H1 (cell line): ENCODE results near the gene FHIT. TPM values are rescaled to one million over a fixed set of nuclear protein-coding genes. Genes with fewer than 3 reads are reported as not detected.

Source experiments
- CTCF ChIA-PET: fragments of 300-600 bp; sonication (Branson Sonifier 250); formaldehyde crosslinking; loops from one replicate; lab custom pipeline; 2021; ENCODE audit not compliant: partially characterized antibody; lab: Charles Lee
- POLR2A ChIA-PET: fragments of 300-600 bp; sonication (Branson Sonifier 250); formaldehyde crosslinking; loops from one replicate; lab custom pipeline; 2021; ENCODE audit warnings: inconsistent platforms; ENCODE audit not compliant: partially characterized antibody; lab: Charles Lee
- DNase-seq, 2 experiments: peaks; one replicate each; pipeline versions ENCODE4 v3.0.0 to v3.0.0-alpha.2; 2010 to 2022; ENCODE audit warnings: low spot score in 2 of 2, low read depth in 1 of 2, mixed read lengths in 1 of 2
- FAIRE-seq: peaks from 2 replicates; lab custom pipeline; 2011; peaks lifted over from hg19 to GRCh38; lab: Jason Lieb, UNC
- H2AFZ ChIP-seq: 2 replicates; pipeline ENCODE4 v1.8.1; 2012; ENCODE audit warnings: low read length, inconsistent platforms
- H2AK5ac ChIP-seq: 2 replicates; pipeline ENCODE4 v1.6.1; 2013; ENCODE audit warnings: low read depth, low read length
- H2BK120ac ChIP-seq: replicated peaks from 2 replicates; pipeline ENCODE3; 2013; ENCODE audit warnings: low read depth, low read length, inconsistent platforms
- H2BK12ac ChIP-seq: 2 replicates; pipeline ENCODE4 v1.6.1; 2013; ENCODE audit warnings: low read depth, low read length
- H2BK15ac ChIP-seq: 2 replicates; pipeline ENCODE4 v1.6.1; 2013; ENCODE audit warnings: low read length
- H2BK20ac ChIP-seq: 2 replicates; pipeline ENCODE4 v1.6.1; 2013; ENCODE audit warnings: low read length
- H2BK5ac ChIP-seq: 2 replicates; pipeline ENCODE4 v1.6.1; 2013; ENCODE audit warnings: low read depth, low read length
- H3K14ac ChIP-seq: 2 replicates; pipeline ENCODE4 v1.6.1; 2013; ENCODE audit warnings: inconsistent platforms; ENCODE audit not compliant: insufficient read length
- H3K18ac ChIP-seq: 2 replicates; pipeline ENCODE4 v1.6.1; 2013; ENCODE audit warnings: low read length; ENCODE audit errors: extremely low read depth
- H3K23ac ChIP-seq: 2 replicates; pipeline ENCODE4 v1.6.1; 2013; ENCODE audit warnings: inconsistent platforms; ENCODE audit not compliant: insufficient read length
- H3K23me2 ChIP-seq: 2 replicates; pipeline ENCODE4 v1.6.1; 2013; ENCODE audit warnings: low read depth, low read length
- H3K27ac ChIP-seq: 2 replicates; pipeline ENCODE4 v1.6.1; 2011; ENCODE audit warnings: low read depth, low read length, inconsistent platforms
- H3K27me3 ChIP-seq, 4 experiments: replicated peaks in 1 of 4; 1 replicate in 1 of 4; 2 replicates in 3 of 4; pipeline versions ENCODE4 v1.6.1 to v1.8.1; 2011 to 2013; ENCODE audit warnings: low read length in 3 of 4, mild to moderate bottlenecking in 3 of 4, inconsistent platforms in 2 of 4, mixed read lengths in 2 of 4, moderate library complexity in 1 of 4; ENCODE audit not compliant: control insufficient read depth in 3 of 4, insufficient read depth in 3 of 4; ENCODE audit errors: extremely low read depth in 1 of 4
- H3K36me3 ChIP-seq, 4 experiments: 2 replicates each; pipeline versions ENCODE4 v1.6.1 to v1.8.1; 2011 to 2013; ENCODE audit warnings: mild to moderate bottlenecking in 4 of 4, low read length in 3 of 4, moderate library complexity in 2 of 4, control low read depth in 1 of 4, inconsistent platforms in 1 of 4; ENCODE audit not compliant: insufficient read depth in 4 of 4, control insufficient read depth in 2 of 4
- H3K4ac ChIP-seq: replicated peaks from 2 replicates; pipeline ENCODE3; 2013; ENCODE audit warnings: low read length, low read depth, mixed read lengths, inconsistent platforms; ENCODE audit not compliant: insufficient read length
- H3K4me1 ChIP-seq, 4 experiments: replicated peaks in 1 of 4; 1 replicate in 1 of 4; 2 replicates in 3 of 4; pipeline versions ENCODE4 v1.6.1 to v1.8.1; 2011 to 2013; ENCODE audit warnings: low read length in 3 of 4, inconsistent platforms in 2 of 4, mixed read lengths in 1 of 4; ENCODE audit not compliant: insufficient read depth in 4 of 4, control insufficient read depth in 3 of 4
- H3K4me2 ChIP-seq, 2 experiments: 2 replicates each; pipeline versions ENCODE4 v1.6.1 to v1.8.1; 2011 to 2013; ENCODE audit warnings: low read depth in 2 of 2, low read length in 2 of 2, control low read depth in 1 of 2, inconsistent platforms in 1 of 2, mild to moderate bottlenecking in 1 of 2; ENCODE audit not compliant: insufficient read depth in 1 of 2
- H3K4me3 ChIP-seq, 4 experiments: fragments of 200-600, 300-600 bp in 1 of 4; sonication (generic), shearing (Covaris generic), sonication (Bioruptor Twin) in 1 of 4; 2 replicates each; pipeline versions ENCODE4 v1.5.1 to v1.8.1; 2011 to 2016; ENCODE audit warnings: low read length in 4 of 4, low read depth in 3 of 4, control low read depth in 2 of 4, inconsistent platforms in 2 of 4, mild to moderate bottlenecking in 2 of 4, mixed read lengths in 1 of 4, moderate library complexity in 1 of 4; ENCODE audit not compliant: insufficient read depth in 2 of 4; ENCODE audit errors: extremely low read depth in 1 of 4
- H3K56ac ChIP-seq: replicated peaks from 2 replicates; pipeline ENCODE3; 2013; ENCODE audit warnings: low read depth, mild to moderate bottlenecking, mixed read lengths, low read length, inconsistent platforms; ENCODE audit not compliant: insufficient read length
- H3K79me1 ChIP-seq: 2 replicates; pipeline ENCODE4 v1.6.1; 2013; ENCODE audit warnings: low read depth, low read length, control low read depth
- H3K79me2 ChIP-seq, 2 experiments: 2 replicates each; pipeline versions ENCODE4 v1.6.1 to v1.8.1; 2012 to 2013; ENCODE audit warnings: low read length in 2 of 2, mild to moderate bottlenecking in 2 of 2, inconsistent platforms in 1 of 2; ENCODE audit not compliant: insufficient read depth in 2 of 2, control insufficient read depth in 1 of 2
- H3K9ac ChIP-seq, 4 experiments: replicated peaks in 1 of 4; 1 replicate in 1 of 4; 2 replicates in 3 of 4; pipeline versions ENCODE4 v1.6.1 to v1.8.1; 2011 to 2013; ENCODE audit warnings: low read depth in 3 of 4, low read length in 3 of 4, control low read depth in 2 of 4, mild to moderate bottlenecking in 2 of 4, moderate library complexity in 2 of 4, inconsistent platforms in 1 of 4; ENCODE audit errors: extremely low read depth in 1 of 4
- H3K9me3 ChIP-seq, 2 experiments: 2 replicates each; pipeline versions ENCODE4 v1.6.1 to v1.8.1; 2012 to 2013; ENCODE audit warnings: mild to moderate bottlenecking in 2 of 2, moderate library complexity in 2 of 2, control low read depth in 1 of 2, inconsistent platforms in 1 of 2, low read depth in 1 of 2, low read length in 1 of 2, mixed read lengths in 1 of 2; ENCODE audit not compliant: insufficient read depth in 2 of 2
- H4K20me1 ChIP-seq, 2 experiments: replicated peaks in 1 of 2; 2 replicates each; pipeline versions ENCODE3 to v1.8.1; 2011 to 2013; ENCODE audit warnings: inconsistent platforms in 2 of 2, low read length in 2 of 2, mild to moderate bottlenecking in 1 of 2; ENCODE audit not compliant: insufficient read depth in 2 of 2, control insufficient read depth in 1 of 2
- H4K5ac ChIP-seq: 2 replicates; pipeline ENCODE4 v1.6.1; 2013; ENCODE audit warnings: low read length, low read depth, mixed read lengths, inconsistent platforms; ENCODE audit not compliant: insufficient read length
- H4K8ac ChIP-seq: 2 replicates; pipeline ENCODE4 v1.8.0; 2013; ENCODE audit warnings: mild to moderate bottlenecking, moderate library complexity, low read length, inconsistent platforms; ENCODE audit not compliant: insufficient read depth; ENCODE audit errors: extremely low read depth
- H4K91ac ChIP-seq: replicated peaks from 2 replicates; pipeline ENCODE3; 2013; ENCODE audit warnings: low read length, mixed read lengths, inconsistent platforms; ENCODE audit not compliant: insufficient read length
- BCL11A ChIP-seq, 2 experiments: IDR thresholded peaks; one replicate each; pipeline ENCODE4 v1.6.1; 2011; ENCODE audit warnings: low read depth in 2 of 2, low read length in 2 of 2, mild to moderate bottlenecking in 2 of 2
- CHD1 ChIP-seq: IDR thresholded peaks from 2 replicates; pipeline ENCODE4 v1.6.1; 2012; ENCODE audit warnings: low read depth, low read length, improper control_type of control experiment
- CREB1 ChIP-seq: IDR thresholded peaks from 2 replicates; pipeline ENCODE4 v1.6.1; 2012; ENCODE audit warnings: inconsistent platforms
- EGR1 ChIP-seq: IDR thresholded peaks from 2 replicates; pipeline ENCODE4 v1.6.1; 2011; ENCODE audit warnings: low read depth, low read length, borderline replicate concordance
- EP300 ChIP-seq, 2 experiments: IDR thresholded peaks; 1 replicate in 1 of 2; 2 replicates in 1 of 2; pipeline ENCODE4 v1.6.1; 2011 to 2012; ENCODE audit warnings: low read depth in 2 of 2, low read length in 2 of 2, mild to moderate bottlenecking in 2 of 2, borderline replicate concordance in 1 of 2, inconsistent platforms in 1 of 2, moderate library complexity in 1 of 2
- JUN ChIP-seq: IDR thresholded peaks from 2 replicates; pipeline ENCODE4 v1.6.1; 2011; ENCODE audit warnings: low read depth, mild to moderate bottlenecking, improper control_type of control experiment, low read length
- NANOG ChIP-seq: IDR thresholded peaks from 2 replicates; pipeline ENCODE4 v1.6.1; 2011; ENCODE audit warnings: low read length, low read depth, mild to moderate bottlenecking, inconsistent platforms; ENCODE audit not compliant: insufficient read depth, poor library complexity, severe bottlenecking
- NRF1 ChIP-seq: IDR thresholded peaks from 2 replicates; pipeline ENCODE4 v1.6.1; 2011; ENCODE audit warnings: mild to moderate bottlenecking, low read depth, low read length, improper control_type of control experiment
- RFX5 ChIP-seq: IDR thresholded peaks from 2 replicates; pipeline ENCODE4 v1.6.1; 2011; ENCODE audit warnings: low read depth, low read length, improper control_type of control experiment, borderline replicate concordance
- SRF ChIP-seq: IDR thresholded peaks from 2 replicates; pipeline ENCODE4 v1.6.1; 2011; ENCODE audit warnings: mild to moderate bottlenecking, low read depth, low read length, moderate library complexity
- SUZ12 ChIP-seq: fragments of 200-600 bp; sonication (generic); IDR thresholded peaks from 2 replicates; pipeline ENCODE4 v1.6.1; 2012; ENCODE audit warnings: mild to moderate bottlenecking, inconsistent platforms, low read length, moderate library complexity, mixed read lengths
- TAF7 ChIP-seq: optimal IDR thresholded peaks from 2 replicates; pipeline ENCODE3; 2011; ENCODE audit warnings: low read depth, mild to moderate bottlenecking, inconsistent platforms, low read length, moderate library complexity, borderline replicate concordance
- USF2 ChIP-seq: IDR thresholded peaks from 2 replicates; pipeline ENCODE4 v1.6.1; 2011; ENCODE audit warnings: low read length, improper control_type of control experiment
- WGBS, 2 experiments: shearing (Covaris generic) in 1 of 2; methylation state at CpG; one replicate each; pipeline versions ENCODE4 v1.1.6 to v1.1.7; 2013 to 2015; ENCODE audit warnings: low lambda C conversion rate in 2 of 2, mixed read lengths in 2 of 2, inconsistent platforms in 1 of 2, low coverage in 1 of 2, missing lambda C conversion rate in 1 of 2; ENCODE audit not compliant: insufficient replicate concordance in 2 of 2, insufficient coverage in 1 of 2, insufficient read length in 1 of 2; ENCODE audit errors: extremely low coverage in 1 of 2, missing lambda C conversion rate in 1 of 2; 5-methylcytosine and 5-hydroxymethylcytosine counted together
- polyA plus RNA-seq, 7 experiments: library from polyadenylated mRNA; depleted of rRNA in 3 of 7; stranded (reverse) in 5 of 7; unstranded in 2 of 7; fragments of >200 nt in 5 of 7; fragments of 200-250 nt in 2 of 7; gene quantifications; 1 replicate in 5 of 7; 2 replicates in 1 of 7; 4 replicates in 1 of 7; pipeline versions ENCODE4 v1.2.1 to v1.2.3, GENCODE V29; 2011 to 2013; ENCODE audit warnings: missing spikeins in 2 of 7, mixed read lengths in 2 of 7
- total RNA-seq: library from RNA; stranded (reverse); fragmentation: NEBNext Ultra II Directional; extraction: Animal tissue kit (Norgen Biotek cat#: 25700); gene quantifications from 2 replicates; pipeline ENCODE4 v1.2.1, GENCODE V29; 2021

The FHIT gene
- total and polyA plus RNA-seq, 2 of the 8 experiments (the other 6 are each of a cell fraction or from before 2014, with no cell fraction given) = 1.2 to 3.2 TPM

GRCh38 chr3:60631509-60631908 lies 619.7 kb downstream of the FHIT start:
- Histone ChIP-seq H3K27ac (no peak overlapping the region), H4K20me1 (no peaks in the 10 kb centered on the region), H4K91ac (no peak overlapping the region), H2AFZ (no peak overlapping the region), H4K8ac (no peak overlapping the region), H2BK12ac (no peak overlapping the region; the same call in 1 of the 2 replicates), H3K23ac (no peak overlapping the region), H3K56ac (no peak overlapping the region), H3K4me1 (peaks cover 0 to 5% (median 3%) of the 10 kb centered on the region in 4 experiments; a peak in 3 of 7 replicates), H3K23me2 (no peaks in the 10 kb centered on the region; the same call in 1 of the 2 replicates), H3K9me3 (no peaks in the 10 kb centered on the region), H3K4ac (no peak overlapping the region), H3K27me3 (no peaks in the 10 kb centered on the region), H4K5ac (no peak overlapping the region), H3K4me2 (no peak overlapping the region), H2BK20ac (peak overlapping the region; percentile 91; the same call in 1 of the 2 replicates), H2AK5ac (no peak overlapping the region), H3K9ac (no peak overlapping the region), H2BK120ac (no peak overlapping the region), H2BK15ac (0 out of 2 replicates have a peak overlapping the region, but pooled peaks have one; percentile 76), H3K79me2 (no peaks in the 10 kb centered on the region), H3K36me3 (no peaks in the 10 kb centered on the region), H2BK5ac (no peak overlapping the region), H3K14ac (no peak overlapping the region), H3K4me3 (no peak overlapping the region), H3K18ac (no peak overlapping the region), H3K79me1 (no peaks in the 10 kb centered on the region)
- 95% methylated on average over 8 of the region's 8 CpGs; no CpG with 5 or more reads in 1 of the 2 experiments for WGBS, 2 experiments
- ChIA-PET POLR2A (no interaction called here), CTCF (interaction anchor here (0.7 kb wide), 1 partner anchor 1827 kb away, joined by 3 read pairs; no protein-coding TSS in a partner anchor)
- DNase-seq = no peak
- FAIRE-seq = no peak
- no peak for TF ChIP-seq SRF
- no peak for TF ChIP-seq EP300 (IDR thresholded peaks at IDR 0.05; ENCODE audit: borderline replicate concordance in 1 of 2, low read depth in 2 of 2, low read length in 2 of 2)
- no peak for TF ChIP-seq TAF7
- TF ChIP-seq USF2 = no peak
- TF ChIP-seq BCL11A (IDR thresholded peaks at IDR 0.05; ENCODE audit: low read depth in 2 of 2, low read length in 2 of 2) = no peak
- no peak for TF ChIP-seq NRF1
- no peak for TF ChIP-seq CREB1
- no peak for TF ChIP-seq NANOG
- TF ChIP-seq SUZ12 = no peak
- TF ChIP-seq RFX5 = no peak
- TF ChIP-seq EGR1 = no peak
- TF ChIP-seq JUN = no peak
- TF ChIP-seq CHD1 = no peak
